ENCODE data around the gene NFILZ. TPM values are rescaled to one million over a fixed set of nuclear protein-coding genes. Genes with fewer than 3 reads are reported as not detected.

The NFILZ gene
- total and polyA plus RNA-seq, 5 donors = not detected

- WGBS = 66% methylated on average over 7 of the region's 7 CpGs
- Histone ChIP-seq H3K9me3 (ENCODE audit: control insufficient read depth, low read length) (no peaks in the 10 kb centered on the region), H3K4me3 (ENCODE audit: low read length) (no peak overlapping the region), H3K4me1 (ENCODE audit: control insufficient read depth, insufficient read depth, low read length) (no peaks in the 10 kb centered on the region), H3K27ac (ENCODE audit: low read length) (no peak overlapping the region), H3K27me3 (ENCODE audit: control insufficient read depth, insufficient read depth) (no peaks in the 10 kb centered on the region)
- ATAC-seq (no peak), DNase-seq (no peak)
- intact Hi-C loops (cut with DNase I) = no loop called here
Measured at GRCh38 chr19:8643860-8644653, 13.6 kb downstream of the NFILZ start.

GRCh38 chr19:8648240-8648639 lies 17.8 kb downstream of the NFILZ start:
- ATAC-seq (peak in 1 of 2 donors; percentile 28), DNase-seq (peak in 1 of 3 donors; percentile 31)
- intact Hi-C loops (cut with DNase I) = no loop called here
- H3K9me3 ChIP-seq (ENCODE audit: control insufficient read depth, low read length) = no peaks in the 10 kb centered on the region
- H3K4me3 ChIP-seq (ENCODE audit: low read length) = no peak overlapping the region
- H3K4me1 ChIP-seq (ENCODE audit: control insufficient read depth, insufficient read depth, low read length) = no peaks in the 10 kb centered on the region
- no peak overlapping the region for H3K27ac ChIP-seq (ENCODE audit: low read length)
- H3K27me3 ChIP-seq (ENCODE audit: control insufficient read depth, insufficient read depth) = no peaks in the 10 kb centered on the region
- WGBS = 71% methylated on average over 6 of the region's 6 CpGs

DNA sequence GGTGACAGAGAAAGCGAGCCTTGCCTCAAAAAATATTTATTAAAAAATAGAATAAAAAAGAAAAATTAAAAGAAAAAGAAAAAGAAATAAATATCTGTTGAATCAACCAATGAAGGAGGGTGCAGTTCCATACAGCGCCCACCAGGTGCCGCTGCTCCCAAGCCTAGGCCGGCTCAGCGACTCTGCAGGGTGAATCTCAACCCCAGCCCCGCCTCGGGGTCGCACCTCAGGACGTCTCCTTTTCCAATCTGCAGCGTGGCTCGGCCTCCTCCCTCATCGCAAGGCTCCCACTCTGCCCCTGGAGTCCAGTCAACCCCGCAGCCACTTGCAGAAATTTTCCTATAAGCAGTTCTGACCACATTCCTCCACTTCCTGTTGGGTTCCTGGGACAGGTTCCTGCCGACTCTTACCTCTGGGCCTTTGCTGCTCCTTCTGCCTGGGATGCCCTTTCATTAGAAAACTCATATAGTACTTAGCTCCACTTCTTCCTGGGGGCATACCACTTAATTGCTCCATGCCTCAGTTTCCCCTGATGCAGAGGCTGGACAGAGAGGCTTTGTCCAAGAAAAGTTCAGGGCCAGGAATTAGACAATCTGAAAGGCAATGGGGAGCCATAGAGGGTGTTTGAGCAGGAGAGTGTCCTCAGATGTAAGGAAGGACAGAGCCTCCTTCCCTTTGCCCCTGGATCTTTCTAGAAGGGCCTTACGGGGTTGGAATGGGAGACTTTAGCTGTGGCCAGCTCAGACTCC lies 24.3 kb downstream of the NFILZ start:
- no peak overlapping the region for H3K27ac ChIP-seq (ENCODE audit: low read length)
- WGBS = 6% methylated on average over 15 of the region's 15 CpGs

GRCh38 chr19:8655340-8655709 lies 24.9 kb downstream of the NFILZ start:
- no peak for DNase-seq
- intact Hi-C loops (cut with DNase I) = loop anchor here in 3 of 4 donors (2.0 to 10.0 kb wide), 2 partner anchors 419 to 425 kb away; no protein-coding TSS in a partner anchor
- peak; percentile 17 to 35 for ATAC-seq

More for the DNA sequence above, 24.3 kb downstream of the NFILZ start:
- no peaks in the 10 kb centered on the region for H3K27me3 ChIP-seq (ENCODE audit: control insufficient read depth, insufficient read depth)
- H3K4me1 ChIP-seq (ENCODE audit: control insufficient read depth, insufficient read depth, low read length) = no peaks in the 10 kb centered on the region
- H3K9me3 ChIP-seq (ENCODE audit: control insufficient read depth, low read length) = no peaks in the 10 kb centered on the region
- peak in 1 of 2 donors; percentile 68 for ATAC-seq
- peak; percentile 42 to 79 (median 77) for DNase-seq
- intact Hi-C loops (cut with DNase I) = loop anchor here (2.0 to 10.0 kb wide), 3 partner anchors 420 to 426 kb away; no protein-coding TSS in a partner anchor
- no peak overlapping the region for H3K4me3 ChIP-seq (ENCODE audit: low read length)

DNA sequence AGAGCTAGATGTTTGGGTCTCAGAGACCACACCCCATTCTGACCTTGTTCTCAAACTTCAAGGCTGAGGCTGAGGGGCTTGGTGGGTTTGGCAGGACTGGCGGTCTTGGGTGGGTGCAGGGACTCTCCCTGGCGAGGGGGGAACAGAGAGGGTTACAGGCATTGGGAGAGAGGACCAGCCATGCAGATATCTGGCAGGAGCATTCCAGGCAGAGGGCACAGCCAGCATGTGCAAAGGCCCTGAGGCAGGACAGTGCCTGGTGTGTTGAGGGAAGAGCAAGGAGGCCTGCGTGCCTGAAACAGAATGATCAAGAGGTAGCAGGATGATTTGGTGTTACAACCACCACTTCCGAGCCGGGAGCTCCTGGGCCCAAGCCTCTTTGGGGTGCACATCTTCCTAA lies 27.4 kb downstream of the NFILZ start:
- WGBS = 79% methylated on average over 5 of the region's 5 CpGs
- DNase-seq (no peak), ATAC-seq (no peak)
- no peaks in the 10 kb centered on the region for H3K9me3 ChIP-seq (ENCODE audit: control insufficient read depth, low read length)
- H3K27ac ChIP-seq (ENCODE audit: low read length) = no peak overlapping the region
- H3K4me3 ChIP-seq (ENCODE audit: low read length) = no peak overlapping the region
- no peaks in the 10 kb centered on the region for H3K27me3 ChIP-seq (ENCODE audit: control insufficient read depth, insufficient read depth)
- intact Hi-C loops (cut with DNase I) = loop anchor here in 1 of 4 donors (10.0 kb wide), 1 partner anchor 417 kb away; no protein-coding TSS in a partner anchor
- no peaks in the 10 kb centered on the region for H3K4me1 ChIP-seq (ENCODE audit: control insufficient read depth, insufficient read depth, low read length)

More at GRCh38 chr19:8655340-8655709, 24.9 kb downstream of the NFILZ start:
- Histone ChIP-seq H3K27me3 (ENCODE audit: control insufficient read depth, insufficient read depth) (no peaks in the 10 kb centered on the region), H3K4me3 (ENCODE audit: low read length) (no peak overlapping the region), H3K9me3 (ENCODE audit: control insufficient read depth, low read length) (no peaks in the 10 kb centered on the region), H3K4me1 (ENCODE audit: control insufficient read depth, insufficient read depth, low read length) (no peaks in the 10 kb centered on the region), H3K27ac (ENCODE audit: low read length) (no peak overlapping the region)
- WGBS = 83% methylated on average over 12 of the region's 12 CpGs

- Histone ChIP-seq H3K4me3 (ENCODE audit: low read length) (no peak overlapping the region), H3K9me3 (ENCODE audit: control insufficient read depth, low read length) (no peaks in the 10 kb centered on the region), H3K27me3 (ENCODE audit: control insufficient read depth, insufficient read depth) (no peaks in the 10 kb centered on the region), H3K4me1 (ENCODE audit: control insufficient read depth, insufficient read depth, low read length) (no peaks in the 10 kb centered on the region), H3K27ac (ENCODE audit: low read length) (no peak overlapping the region)
- intact Hi-C loops (cut with DNase I) = loop anchor here in 1 of 4 donors (10.0 kb wide), 1 partner anchor 415 kb away; no protein-coding TSS in a partner anchor
- WGBS = 77% methylated on average over 7 of the region's 7 CpGs
- DNase-seq (no peak), ATAC-seq (no peak)
Measured at GRCh38 chr19:8659905-8660304, 29.5 kb downstream of the NFILZ start.

- intact Hi-C loops (cut with DNase I) = no loop called here
- Histone ChIP-seq H3K4me1 (ENCODE audit: control insufficient read depth, insufficient read depth, low read length) (no peaks in the 10 kb centered on the region), H3K27ac (ENCODE audit: low read length) (no peak overlapping the region), H3K27me3 (ENCODE audit: control insufficient read depth, insufficient read depth) (no peaks in the 10 kb centered on the region), H3K4me3 (ENCODE audit: low read length) (no peak overlapping the region), H3K9me3 (ENCODE audit: control insufficient read depth, low read length) (no peaks in the 10 kb centered on the region)
- ATAC-seq (no peak), DNase-seq (no peak)
- WGBS = 79% methylated on average over 4 of the region's 4 CpGs
Measured at GRCh38 chr19:8662263-8662662, 31.8 kb downstream of the NFILZ start.

GRCh38 chr19:8663920-8664670 lies 33.7 kb downstream of the NFILZ start:
- DNase-seq (peak in 1 of 3 donors; percentile 46), ATAC-seq (no peak)
- 33% methylated on average over 22 of the region's 22 CpGs for WGBS
- Histone ChIP-seq H3K27ac (ENCODE audit: low read length) (no peak overlapping the region), H3K27me3 (ENCODE audit: control insufficient read depth, insufficient read depth) (no peaks in the 10 kb centered on the region), H3K4me1 (ENCODE audit: control insufficient read depth, insufficient read depth, low read length) (no peaks in the 10 kb centered on the region), H3K9me3 (ENCODE audit: control insufficient read depth, low read length) (no peaks in the 10 kb centered on the region), H3K4me3 (ENCODE audit: low read length) (no peak overlapping the region)
- intact Hi-C loops (cut with DNase I) = no loop called here

GRCh38 chr19:8664671-8665057 lies 34.2 kb downstream of the NFILZ start:
- Histone ChIP-seq H3K27ac (ENCODE audit: low read length) (no peak overlapping the region), H3K4me1 (ENCODE audit: control insufficient read depth, insufficient read depth, low read length) (no peaks in the 10 kb centered on the region), H3K9me3 (ENCODE audit: control insufficient read depth, low read length) (no peaks in the 10 kb centered on the region), H3K27me3 (ENCODE audit: control insufficient read depth, insufficient read depth) (no peaks in the 10 kb centered on the region), H3K4me3 (ENCODE audit: low read length) (no peak overlapping the region)
- 67% methylated on average over 4 of the region's 4 CpGs for WGBS
- intact Hi-C loops (cut with DNase I) = no loop called here
- ATAC-seq (no peak), DNase-seq (no peak)

GRCh38 chr19:8665468-8666213 lies 35.2 kb downstream of the NFILZ start:
- intact Hi-C loops (cut with DNase I) = no loop called here
- 80% methylated on average over 3 of the region's 3 CpGs for WGBS
- no peaks in the 10 kb centered on the region for H3K27me3 ChIP-seq (ENCODE audit: control insufficient read depth, insufficient read depth)

More at GRCh38 chr19:8665468-8666213, 35.2 kb downstream of the NFILZ start:
- H3K4me3 ChIP-seq (ENCODE audit: low read length) = no peak overlapping the region
- H3K9me3 ChIP-seq (ENCODE audit: control insufficient read depth, low read length) = no peaks in the 10 kb centered on the region
- ATAC-seq (no peak), DNase-seq (no peak)
- no peaks in the 10 kb centered on the region for H3K4me1 ChIP-seq (ENCODE audit: control insufficient read depth, insufficient read depth, low read length)
- no peak overlapping the region for H3K27ac ChIP-seq (ENCODE audit: low read length)
